GM21360 (cell line): ENCODE data around the gene CCDC30.
"Not testable (repeated sequence)": the region's sequence is repeated elsewhere in the genome, so short reads cannot be mapped to it uniquely, and the experiment has no call there.

Experiments used
- ATAC-seq: cut with Tn5 transposase; IDR thresholded peaks from one replicate; pipeline ENCODE4 v1.9.1; 2021; ENCODE audit warnings: mild to moderate bottlenecking, moderate library complexity; ENCODE audit not compliant: unreplicated experiment

Gene CCDC30

GRCh38 chr1:42523171-42523570 lies 60.1 kb downstream of the CCDC30 start:
- no peak for ATAC-seq

- ATAC-seq: no peak
Observed at GRCh38 chr1:42524330-42524729, 61.2 kb downstream of the CCDC30 start.

GRCh38 chr1:42529724-42530181 lies 66.7 kb downstream of the CCDC30 start:
- no peak for ATAC-seq

GRCh38 chr1:42531043-42531442 lies 68.0 kb downstream of the CCDC30 start:
- no peak for ATAC-seq

- no peak for ATAC-seq
Observed at GRCh38 chr1:42533101-42533863, 70.2 kb downstream of the CCDC30 start.

GRCh38 chr1:42541104-42541503 lies 78.0 kb downstream of the CCDC30 start:
- ATAC-seq: no peak

- ATAC-seq: no peak
Observed at GRCh38 chr1:42551180-42551579, 88.1 kb downstream of the CCDC30 start.

GRCh38 chr1:42551590-42551989 lies 88.5 kb downstream of the CCDC30 start:
- ATAC-seq: no peak

GRCh38 chr1:42552636-42553035 lies 89.5 kb downstream of the CCDC30 start:
- ATAC-seq: no peak

GRCh38 chr1:42557230-42557851 lies 94.3 kb downstream of the CCDC30 start:
- ATAC-seq: no peak

GRCh38 chr1:42567038-42567437 lies 104.0 kb downstream of the CCDC30 start:
- no peak for ATAC-seq

GRCh38 chr1:42576935-42577334 lies 113.8 kb downstream of the CCDC30 start:
- no peak for ATAC-seq

- ATAC-seq: no peak
Observed at GRCh38 chr1:42586016-42586415, 122.9 kb downstream of the CCDC30 start.

- ATAC-seq: no peak
Observed at GRCh38 chr1:42587753-42588152, 124.7 kb downstream of the CCDC30 start.

- no peak for ATAC-seq
Observed at GRCh38 chr1:42592811-42593210, 129.7 kb downstream of the CCDC30 start.

- no peak for ATAC-seq
Observed at GRCh38 chr1:42593486-42594100, 130.5 kb downstream of the CCDC30 start.

GRCh38 chr1:42601472-42601871 lies 138.4 kb downstream of the CCDC30 start:
- no peak for ATAC-seq

- ATAC-seq: no peak
Observed at GRCh38 chr1:42613803-42614131, 150.7 kb downstream of the CCDC30 start.

- ATAC-seq: no peak
Observed at GRCh38 chr1:42618866-42619265, 155.8 kb downstream of the CCDC30 start.

GRCh38 chr1:42620307-42620706 lies 157.2 kb downstream of the CCDC30 start:
- no peak for ATAC-seq

GRCh38 chr1:42621180-42621579 lies 158.1 kb downstream of the CCDC30 start:
- not testable (repeated sequence) for ATAC-seq

- not testable (repeated sequence) for ATAC-seq
Observed at GRCh38 chr1:42627205-42627604, 164.1 kb downstream of the CCDC30 start.
